H1 (cell line): ENCODE measurements around the gene ADRA2B.

Experiments used
- KDM5A ChIP-seq: fragments of 200-600 bp; IDR thresholded peaks from 2 replicates; pipeline ENCODE4 v1.7.1; 2012; ENCODE audit warnings: mild to moderate bottlenecking, low read length, inconsistent platforms, mixed read lengths
- TF ChIP-seq, protein P1 (sequence below), 3 experiments: IDR thresholded peaks; 1 replicate in 2 of 3; 2 replicates in 1 of 3; pipeline versions ENCODE4 v1.5.1 to v1.6.1; 2011; ENCODE audit warnings: low read length in 3 of 3, mild to moderate bottlenecking in 3 of 3, inconsistent platforms in 2 of 3, low read depth in 1 of 3, moderate library complexity in 1 of 3; ENCODE audit not compliant: insufficient read depth in 1 of 3; ENCODE audit errors: control extremely low read depth in 1 of 3

DNA sequence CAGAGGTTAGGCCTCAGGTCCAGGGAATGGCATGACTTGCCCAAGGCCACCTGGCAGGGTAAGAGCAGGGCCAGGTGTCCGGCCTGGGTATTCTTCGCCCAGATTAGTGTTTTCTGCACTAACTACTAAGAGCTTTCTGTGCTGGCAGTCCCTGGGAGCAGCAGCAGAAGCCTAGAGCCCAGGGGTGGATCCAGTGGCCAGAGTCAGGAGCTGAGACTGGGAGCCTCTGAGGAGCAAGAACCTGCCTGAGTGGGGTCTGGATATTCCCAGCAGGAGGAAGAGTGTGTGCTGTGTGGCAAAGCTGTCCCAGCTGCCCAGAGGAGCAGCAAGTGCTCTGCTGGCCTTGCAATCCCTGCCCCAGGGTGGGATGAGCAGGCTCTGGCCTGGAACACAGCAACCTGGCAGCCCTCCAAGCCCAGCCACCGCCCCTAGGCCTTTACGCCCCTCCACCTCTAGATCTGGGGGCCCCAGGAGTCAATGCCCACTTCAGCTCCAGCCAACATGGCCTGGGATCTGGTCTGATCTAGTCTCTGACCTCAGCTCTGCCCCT is 50.9 kb downstream of the ADRA2B start:
- no peak for TF ChIP-seq KDM5A
- TF ChIP-seq, protein P1, sequence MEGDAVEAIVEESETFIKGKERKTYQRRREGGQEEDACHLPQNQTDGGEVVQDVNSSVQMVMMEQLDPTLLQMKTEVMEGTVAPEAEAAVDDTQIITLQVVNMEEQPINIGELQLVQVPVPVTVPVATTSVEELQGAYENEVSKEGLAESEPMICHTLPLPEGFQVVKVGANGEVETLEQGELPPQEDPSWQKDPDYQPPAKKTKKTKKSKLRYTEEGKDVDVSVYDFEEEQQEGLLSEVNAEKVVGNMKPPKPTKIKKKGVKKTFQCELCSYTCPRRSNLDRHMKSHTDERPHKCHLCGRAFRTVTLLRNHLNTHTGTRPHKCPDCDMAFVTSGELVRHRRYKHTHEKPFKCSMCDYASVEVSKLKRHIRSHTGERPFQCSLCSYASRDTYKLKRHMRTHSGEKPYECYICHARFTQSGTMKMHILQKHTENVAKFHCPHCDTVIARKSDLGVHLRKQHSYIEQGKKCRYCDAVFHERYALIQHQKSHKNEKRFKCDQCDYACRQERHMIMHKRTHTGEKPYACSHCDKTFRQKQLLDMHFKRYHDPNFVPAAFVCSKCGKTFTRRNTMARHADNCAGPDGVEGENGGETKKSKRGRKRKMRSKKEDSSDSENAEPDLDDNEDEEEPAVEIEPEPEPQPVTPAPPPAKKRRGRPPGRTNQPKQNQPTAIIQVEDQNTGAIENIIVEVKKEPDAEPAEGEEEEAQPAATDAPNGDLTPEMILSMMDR (IDR thresholded peaks at IDR 0.05; ENCODE audit: control extremely low read depth in 1 of 3, insufficient read depth in 1 of 3, low read depth in 1 of 3, low read length in 3 of 3): no peak
